ENCODE data around the gene TRIM8. TPM values are rescaled to one million over a fixed set of nuclear protein-coding genes. Genes with fewer than 3 reads are reported as not detected.

TRIM8 gene
- total RNA-seq, 4 donors from 2014 or later, result 91.7 to 128 (median 106) TPM

DNA sequence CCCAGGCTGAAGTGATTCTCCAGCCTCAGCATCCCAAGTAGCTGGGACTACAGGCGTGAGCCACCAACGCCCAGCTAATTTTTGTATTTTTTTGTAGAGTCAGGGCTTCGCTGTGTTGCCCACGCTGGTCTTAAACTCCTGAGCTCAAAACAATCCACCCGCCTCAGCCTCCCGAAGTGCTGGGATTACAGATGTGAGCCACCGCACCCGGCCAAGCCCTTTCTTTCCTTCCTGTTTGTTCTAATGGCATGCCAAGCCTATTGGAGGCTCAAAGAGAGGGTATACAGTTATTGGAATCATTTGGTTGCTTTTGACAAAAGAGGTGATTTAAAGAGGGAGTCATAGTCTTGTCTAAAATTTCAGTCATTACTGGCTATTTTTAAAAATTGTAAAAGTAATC is 46.0 kb upstream of the TRIM8 start:
- TF ChIP-seq POLR2A (IDR thresholded peaks at IDR 0.05), result no peak
- no peak for TF ChIP-seq CTCF (IDR thresholded peaks at IDR 0.05)
- DNase-seq (ENCODE audit: low spot score in 2 of 2), result no peak
- intact Hi-C loops (cut with DNase I; ENCODE audit: low total_unique reads), result no loop called here
- no peak overlapping the region for H3K4me3 ChIP-seq (ENCODE audit: low read depth, poor library complexity, severe bottlenecking)
- 74 to 76% methylated on average over 8 of the region's 8 CpGs for WGBS, 2 donors

- TF ChIP-seq POLR2A (IDR thresholded peaks at IDR 0.05) (no peak), CTCF (IDR thresholded peaks at IDR 0.05) (no peak)
- H3K4me3 ChIP-seq (ENCODE audit: low read depth, poor library complexity, severe bottlenecking), result no peak overlapping the region
- DNase-seq (ENCODE audit: low spot score in 2 of 2), result no peak
- intact Hi-C loops (cut with DNase I; ENCODE audit: low total_unique reads), result no loop called here
- 68 to 69% methylated on average over 7 of the region's 7 CpGs for WGBS, 2 donors
Measured at GRCh38 chr10:102599565-102600327, 44.5 kb upstream of the TRIM8 start.

DNA sequence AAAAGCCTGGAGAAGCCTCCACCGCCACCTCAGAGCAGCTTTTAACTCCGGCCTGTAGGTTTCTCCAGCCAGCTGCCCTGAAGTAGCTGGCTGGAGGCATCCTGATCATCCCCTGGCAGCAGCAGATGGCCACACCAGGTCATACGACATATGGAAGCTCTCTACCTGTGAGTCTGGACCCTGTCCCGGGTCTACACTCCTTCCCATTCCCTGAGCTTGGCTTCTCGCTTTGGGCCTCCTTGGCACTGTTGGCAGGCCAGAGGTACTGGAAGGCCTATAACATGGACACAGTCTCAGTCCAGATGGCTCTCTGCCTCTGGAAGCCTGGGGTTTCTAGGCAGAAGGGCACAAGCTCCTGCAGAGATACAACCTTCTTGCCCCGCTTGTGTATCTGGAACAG is 43.5 kb upstream of the TRIM8 start:
- WGBS, 2 donors, result 90 to 93% methylated on average over 6 of the region's 6 CpGs
- no peak overlapping the region for H3K4me3 ChIP-seq (ENCODE audit: low read depth, poor library complexity, severe bottlenecking)
- TF ChIP-seq CTCF (IDR thresholded peaks at IDR 0.05) (no peak), POLR2A (IDR thresholded peaks at IDR 0.05) (no peak)
- intact Hi-C loops (cut with DNase I; ENCODE audit: low total_unique reads), result no loop called here
- DNase-seq (ENCODE audit: low spot score in 2 of 2), result no peak

- no peak for TF ChIP-seq POLR2A (IDR thresholded peaks at IDR 0.05)
- no peak for TF ChIP-seq CTCF (IDR thresholded peaks at IDR 0.05)
- DNase-seq (ENCODE audit: low spot score in 2 of 2), result no peak
- intact Hi-C loops (cut with DNase I; ENCODE audit: low total_unique reads), result no loop called here
- H3K4me3 ChIP-seq (ENCODE audit: low read depth, poor library complexity, severe bottlenecking), result no peak overlapping the region
- 85 to 86% methylated on average over 9 of the region's 9 CpGs for WGBS, 2 donors
Measured at GRCh38 chr10:102601639-102602038, 42.6 kb upstream of the TRIM8 start.

DNA sequence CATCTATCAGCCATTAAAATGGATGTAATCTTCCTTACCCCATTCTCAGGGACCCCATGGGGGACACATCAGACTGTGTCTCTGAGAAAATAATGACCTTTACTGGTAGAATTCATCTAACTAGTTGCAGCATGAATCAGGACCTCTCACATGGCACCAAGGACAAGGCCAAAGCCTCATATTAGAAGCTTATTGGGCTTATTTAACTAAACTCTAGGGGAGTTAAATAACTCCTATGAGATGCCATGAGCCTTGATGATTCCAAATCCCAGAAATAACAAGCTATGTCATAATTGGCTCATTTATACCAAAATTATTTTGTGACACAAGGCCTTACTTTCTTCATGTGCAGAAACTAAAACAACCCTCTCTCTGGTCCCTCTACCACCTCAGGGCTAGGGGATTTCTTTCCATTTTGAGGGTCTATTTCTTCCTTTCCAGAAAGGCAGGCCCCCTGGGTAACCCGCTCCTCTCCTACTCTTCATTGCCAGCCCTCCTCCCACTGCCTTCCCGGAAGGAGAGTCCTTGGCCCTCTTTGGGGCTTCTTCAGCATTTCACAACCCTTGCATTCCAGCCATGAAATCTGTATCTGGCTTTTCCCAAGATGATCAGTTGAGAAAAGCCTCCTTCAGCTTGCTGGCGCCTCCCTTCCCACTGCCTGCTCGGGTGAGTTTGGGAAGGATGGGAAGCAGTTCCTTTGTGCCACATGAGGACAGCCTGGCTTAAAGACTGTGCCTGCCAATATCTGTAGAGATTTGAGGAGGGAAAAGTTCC is 41.8 kb upstream of the TRIM8 start:
- intact Hi-C loops (cut with DNase I; ENCODE audit: low total_unique reads), result no loop called here
- TF ChIP-seq POLR2A (IDR thresholded peaks at IDR 0.05) (no peak), CTCF (IDR thresholded peaks at IDR 0.05) (no peak)
- H3K4me3 ChIP-seq (ENCODE audit: low read depth, poor library complexity, severe bottlenecking), result no peak overlapping the region
- DNase-seq (ENCODE audit: low spot score in 2 of 2), result peak in 1 of 2 donors; percentile 55
- WGBS, 2 donors, result 70 to 74% methylated on average over 4 of the region's 4 CpGs

All from lower leg skin (tissue), 4 donors.